ENCODE results near the gene ATG7. TPM values are rescaled to one million over a fixed set of nuclear protein-coding genes. Genes with fewer than 3 reads are reported as not detected.

Gene ATG7
- total RNA-seq, 1 donor from 2014 or later = 31.3 TPM

DNA sequence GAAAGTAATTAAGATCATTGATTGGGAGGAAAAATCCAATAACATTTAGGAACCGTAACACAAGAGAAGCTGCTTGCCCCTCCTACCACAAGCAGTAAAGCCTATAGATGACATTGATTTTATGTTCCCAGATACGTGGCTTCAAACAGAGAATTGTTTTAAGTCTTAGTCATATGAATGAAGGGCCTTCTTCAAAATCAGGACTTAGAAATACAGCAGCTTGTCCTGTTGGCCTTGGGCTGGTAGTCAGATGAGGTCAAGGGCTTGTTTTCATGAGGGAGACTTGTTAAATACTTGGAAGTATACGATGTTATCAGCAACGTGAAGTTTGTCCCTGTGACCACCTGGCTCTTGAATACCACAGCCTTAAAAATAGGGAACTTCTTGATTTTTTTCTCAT, 257.1 kb downstream of the ATG7 start:
- Histone ChIP-seq H3K36me3 (ENCODE audit: control insufficient read depth, insufficient read depth, low read length) (no peaks in the 10 kb centered on the region), H3K27me3 (ENCODE audit: control insufficient read depth, insufficient read depth, low read length) (no peaks in the 10 kb centered on the region), H3K4me3 (ENCODE audit: low read depth, low read length) (no peak overlapping the region)
- TF ChIP-seq, protein P1, sequence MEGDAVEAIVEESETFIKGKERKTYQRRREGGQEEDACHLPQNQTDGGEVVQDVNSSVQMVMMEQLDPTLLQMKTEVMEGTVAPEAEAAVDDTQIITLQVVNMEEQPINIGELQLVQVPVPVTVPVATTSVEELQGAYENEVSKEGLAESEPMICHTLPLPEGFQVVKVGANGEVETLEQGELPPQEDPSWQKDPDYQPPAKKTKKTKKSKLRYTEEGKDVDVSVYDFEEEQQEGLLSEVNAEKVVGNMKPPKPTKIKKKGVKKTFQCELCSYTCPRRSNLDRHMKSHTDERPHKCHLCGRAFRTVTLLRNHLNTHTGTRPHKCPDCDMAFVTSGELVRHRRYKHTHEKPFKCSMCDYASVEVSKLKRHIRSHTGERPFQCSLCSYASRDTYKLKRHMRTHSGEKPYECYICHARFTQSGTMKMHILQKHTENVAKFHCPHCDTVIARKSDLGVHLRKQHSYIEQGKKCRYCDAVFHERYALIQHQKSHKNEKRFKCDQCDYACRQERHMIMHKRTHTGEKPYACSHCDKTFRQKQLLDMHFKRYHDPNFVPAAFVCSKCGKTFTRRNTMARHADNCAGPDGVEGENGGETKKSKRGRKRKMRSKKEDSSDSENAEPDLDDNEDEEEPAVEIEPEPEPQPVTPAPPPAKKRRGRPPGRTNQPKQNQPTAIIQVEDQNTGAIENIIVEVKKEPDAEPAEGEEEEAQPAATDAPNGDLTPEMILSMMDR (IDR thresholded peaks at IDR 0.05; ENCODE audit: insufficient read depth, low read length, poor library complexity, severe bottlenecking) = no peak
- DNase-seq (ENCODE audit: low read depth) = no peak

GRCh38 chr3:11530153-11530721, 258.0 kb downstream of the ATG7 start:
- Histone ChIP-seq H3K27me3 (ENCODE audit: control insufficient read depth, insufficient read depth, low read length) (no peaks in the 10 kb centered on the region), H3K36me3 (ENCODE audit: control insufficient read depth, insufficient read depth, low read length) (no peaks in the 10 kb centered on the region), H3K4me3 (ENCODE audit: low read depth, low read length) (no peak overlapping the region)
- peak; percentile 71 for DNase-seq (ENCODE audit: low read depth)
- TF ChIP-seq, protein P1 (IDR thresholded peaks at IDR 0.05; ENCODE audit: insufficient read depth, low read length, poor library complexity, severe bottlenecking) = no peak

- no peaks in the 10 kb centered on the region for H3K27me3 ChIP-seq (ENCODE audit: control insufficient read depth, insufficient read depth, low read length)
- no peak for DNase-seq (ENCODE audit: low read depth)
- H3K36me3 ChIP-seq (ENCODE audit: control insufficient read depth, insufficient read depth, low read length) = no peaks in the 10 kb centered on the region
- H3K4me3 ChIP-seq (ENCODE audit: low read depth, low read length) = no peak overlapping the region
- TF ChIP-seq, protein P1 (IDR thresholded peaks at IDR 0.05; ENCODE audit: insufficient read depth, low read length, poor library complexity, severe bottlenecking) = no peak
These were observed 260.8 kb downstream of the ATG7 start for GRCh38 chr3:11532931-11533391.

DNA sequence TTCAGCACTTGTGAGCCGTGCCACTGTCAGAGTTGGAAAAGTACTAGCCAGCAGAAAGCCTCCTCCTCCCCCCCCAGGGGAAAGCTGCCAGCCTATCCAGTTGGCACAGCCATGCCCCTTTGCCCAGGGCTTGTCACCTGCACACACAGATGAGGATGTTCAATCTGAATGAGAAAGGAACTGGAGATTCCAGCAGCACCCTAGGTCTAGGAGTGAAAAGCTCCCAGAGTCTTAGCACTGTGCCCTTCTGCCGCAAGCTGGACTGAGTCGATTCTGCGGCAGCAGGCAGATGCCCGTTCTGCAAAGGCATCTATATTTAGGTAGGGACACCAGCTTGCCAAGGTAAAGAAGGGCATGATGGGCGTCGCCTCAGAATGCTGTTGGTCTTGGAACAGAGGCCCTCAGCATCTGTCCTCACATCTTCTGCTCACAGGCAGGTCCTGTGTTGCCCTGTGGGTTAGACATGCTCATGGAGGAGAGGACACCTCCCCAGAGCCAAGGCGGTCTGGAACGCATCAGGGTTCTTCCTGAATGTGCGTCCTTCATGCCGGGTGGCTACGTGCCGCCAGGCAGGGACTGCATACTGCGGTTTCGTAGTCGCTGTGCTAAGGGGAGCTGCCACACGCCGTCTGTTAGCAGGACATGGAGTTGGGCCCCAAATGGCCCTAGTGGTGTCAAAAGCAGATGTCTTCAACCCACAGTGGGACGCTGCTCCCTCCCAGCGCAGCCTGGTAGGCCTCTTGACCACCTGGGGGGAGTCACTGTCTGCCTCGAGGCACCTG, 262.0 kb downstream of the ATG7 start:
- Histone ChIP-seq H3K27me3 (ENCODE audit: control insufficient read depth, insufficient read depth, low read length) (no peaks in the 10 kb centered on the region), H3K4me3 (ENCODE audit: low read depth, low read length) (no peak overlapping the region), H3K36me3 (ENCODE audit: control insufficient read depth, insufficient read depth, low read length) (no peaks in the 10 kb centered on the region)
- no peak for DNase-seq (ENCODE audit: low read depth)
- TF ChIP-seq, protein P1 (IDR thresholded peaks at IDR 0.05; ENCODE audit: insufficient read depth, low read length, poor library complexity, severe bottlenecking) = no peak

DNA sequence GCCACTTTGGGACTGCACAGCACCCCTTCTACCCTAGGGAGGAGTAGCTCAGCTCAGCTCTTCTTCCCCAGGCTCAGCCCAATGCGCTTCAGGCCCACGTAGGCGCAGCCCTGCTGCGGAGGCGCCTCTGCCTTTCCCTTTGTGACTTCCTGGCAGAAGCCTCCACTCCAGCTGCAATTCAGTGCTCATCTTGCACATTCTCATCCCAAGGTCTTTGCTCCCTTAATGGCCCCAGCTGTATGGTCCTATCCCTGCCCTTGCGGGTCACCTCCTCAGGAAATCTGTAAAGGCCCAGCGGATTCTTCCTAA, 262.6 kb downstream of the ATG7 start:
- Histone ChIP-seq H3K4me3 (ENCODE audit: low read depth, low read length) (no peak overlapping the region), H3K36me3 (ENCODE audit: control insufficient read depth, insufficient read depth, low read length) (no peaks in the 10 kb centered on the region), H3K27me3 (ENCODE audit: control insufficient read depth, insufficient read depth, low read length) (no peaks in the 10 kb centered on the region)
- DNase-seq (ENCODE audit: low read depth) = no peak
- TF ChIP-seq, protein P1 (IDR thresholded peaks at IDR 0.05; ENCODE audit: insufficient read depth, low read length, poor library complexity, severe bottlenecking) = no peak

All from kidney epithelial cell (primary cell).